GM23248 (cell line): ENCODE data around the gene LSM12.

Source experiments
- EZH2 ChIP-seq: fragments of 200-600 bp; sonication (generic); IDR thresholded peaks from 2 replicates; pipeline ENCODE4 v1.6.1; 2018; ENCODE audit warnings: antibody characterized with exemption, mild to moderate bottlenecking; ENCODE audit not compliant: insufficient read depth, poor library complexity, severe bottlenecking
- EZH2phosphoT487 ChIP-seq: fragments of 200-600 bp; sonication (generic); IDR thresholded peaks from 2 replicates; pipeline ENCODE4 v1.6.1; 2018; ENCODE audit warnings: antibody characterized with exemption, moderate library complexity, mild to moderate bottlenecking, low read depth; ENCODE audit not compliant: insufficient read depth

DNA sequence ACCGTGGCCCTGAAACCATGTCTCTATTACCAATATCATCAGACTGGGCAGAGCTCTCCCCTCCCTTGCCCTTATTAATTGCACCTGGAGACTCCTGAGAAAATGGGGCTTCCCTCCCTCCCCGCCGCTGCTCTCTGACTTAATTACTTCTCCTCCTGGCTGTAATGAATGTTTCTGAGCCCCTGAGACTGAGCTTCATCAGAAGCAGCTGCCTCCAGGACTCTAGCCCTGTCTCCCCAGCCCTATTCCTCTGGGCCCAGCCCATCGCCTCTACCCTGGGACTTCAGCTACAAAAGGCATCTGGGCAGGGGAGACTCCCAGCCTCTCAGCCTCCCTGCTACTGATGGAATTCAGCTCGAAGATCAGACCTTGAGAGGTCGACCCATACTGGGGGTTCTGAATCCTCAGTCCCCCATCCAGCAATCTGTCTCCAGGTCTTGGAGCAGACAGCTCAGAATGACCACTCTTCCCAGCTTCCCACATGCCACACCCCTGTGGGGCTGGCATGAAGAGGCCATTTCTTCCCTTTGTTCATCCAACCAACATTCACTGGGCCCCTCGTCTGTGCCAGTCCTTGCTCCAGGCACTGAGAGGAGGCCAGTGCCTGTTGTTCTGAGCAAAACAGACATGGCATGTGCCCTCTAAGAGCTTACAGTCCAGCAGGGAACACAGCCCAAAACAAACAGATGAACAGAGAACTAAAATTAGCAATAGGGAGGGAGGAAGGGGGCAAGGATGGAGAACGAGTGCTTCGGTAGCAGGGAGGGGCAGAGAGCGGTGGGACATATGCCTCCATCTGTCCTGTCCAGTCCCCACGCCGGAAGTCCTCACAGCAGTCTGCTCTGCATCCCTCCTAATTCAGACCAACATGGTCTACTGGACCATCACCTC, 79.1 kb downstream of the LSM12 start:
- no peak for TF ChIP-seq EZH2
- no peak for TF ChIP-seq EZH2phosphoT487
